Astrocyte of the spinal cord (primary cell): ENCODE measurements around the gene UTS2R.
A peak's percentile ranks its signal among the peaks of the same experiment; 100 is the strongest.

Experiments used
- DNase-seq: peaks from one replicate; pipeline ENCODE4 v3.0.0; 2011; ENCODE audit warnings: low read depth, low spot score
- H3K4me3 ChIP-seq: 2 replicates; pipeline ENCODE4 v1.5.1; 2011; ENCODE audit warnings: low read depth, mild to moderate bottlenecking, low read length, moderate library complexity
- in situ Hi-C: cut with HindIII; loops from 2 replicates; pipeline ENCODE4 v1.10.0; 2017; ENCODE audit warnings: low sequenced_read_pairs
- TF ChIP-seq, protein P1 (sequence below): IDR thresholded peaks from 2 replicates; pipeline ENCODE4 v1.5.1; 2012; ENCODE audit warnings: low read depth, mild to moderate bottlenecking, low read length, inconsistent platforms

UTS2R gene

DNA sequence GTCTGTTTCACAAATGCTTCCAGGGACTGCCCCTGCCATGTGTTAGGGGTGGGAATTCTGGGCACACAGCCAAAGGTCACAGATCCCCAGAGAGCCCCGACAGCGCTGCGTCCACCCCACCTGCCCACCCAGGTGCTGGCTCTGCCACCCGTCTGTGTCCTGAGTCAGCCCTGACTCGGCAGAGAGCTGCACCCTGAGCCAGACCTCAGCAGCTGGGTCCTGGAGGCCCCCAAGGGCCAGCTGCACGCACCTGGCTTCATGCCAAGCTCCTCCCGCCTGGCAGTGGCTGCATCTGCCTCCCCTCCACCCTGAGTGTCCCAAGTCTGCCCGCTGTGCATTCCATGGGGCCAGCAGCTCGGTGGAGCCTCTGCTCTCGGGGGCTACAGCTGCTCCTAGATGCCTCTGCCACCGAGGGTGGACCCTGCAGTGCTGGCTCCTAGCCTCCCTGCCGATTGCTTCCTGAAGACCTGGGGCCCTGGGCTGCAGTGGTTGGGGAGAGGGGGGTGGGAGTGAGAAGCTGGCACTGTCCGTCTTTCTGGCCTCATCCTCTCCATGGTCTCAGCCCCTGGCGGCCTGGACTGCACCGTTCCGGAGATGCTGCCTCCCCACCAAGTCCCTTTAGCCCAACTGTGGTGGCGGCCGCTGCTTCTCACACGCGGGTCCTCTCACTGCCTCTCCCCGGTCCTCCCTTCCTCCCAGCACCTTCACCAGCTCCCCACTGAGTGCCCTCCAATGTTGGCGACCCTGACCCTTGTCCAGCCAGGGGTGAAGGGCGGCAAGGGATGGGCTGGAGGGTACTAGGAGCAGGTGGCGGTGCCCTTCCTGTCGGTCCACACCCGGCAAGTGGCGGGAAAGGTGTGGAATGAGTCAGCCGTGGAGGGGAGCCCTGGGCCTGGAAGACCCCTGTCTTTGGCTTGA is 41.0 kb upstream of the UTS2R start:
- TF ChIP-seq, protein P1, sequence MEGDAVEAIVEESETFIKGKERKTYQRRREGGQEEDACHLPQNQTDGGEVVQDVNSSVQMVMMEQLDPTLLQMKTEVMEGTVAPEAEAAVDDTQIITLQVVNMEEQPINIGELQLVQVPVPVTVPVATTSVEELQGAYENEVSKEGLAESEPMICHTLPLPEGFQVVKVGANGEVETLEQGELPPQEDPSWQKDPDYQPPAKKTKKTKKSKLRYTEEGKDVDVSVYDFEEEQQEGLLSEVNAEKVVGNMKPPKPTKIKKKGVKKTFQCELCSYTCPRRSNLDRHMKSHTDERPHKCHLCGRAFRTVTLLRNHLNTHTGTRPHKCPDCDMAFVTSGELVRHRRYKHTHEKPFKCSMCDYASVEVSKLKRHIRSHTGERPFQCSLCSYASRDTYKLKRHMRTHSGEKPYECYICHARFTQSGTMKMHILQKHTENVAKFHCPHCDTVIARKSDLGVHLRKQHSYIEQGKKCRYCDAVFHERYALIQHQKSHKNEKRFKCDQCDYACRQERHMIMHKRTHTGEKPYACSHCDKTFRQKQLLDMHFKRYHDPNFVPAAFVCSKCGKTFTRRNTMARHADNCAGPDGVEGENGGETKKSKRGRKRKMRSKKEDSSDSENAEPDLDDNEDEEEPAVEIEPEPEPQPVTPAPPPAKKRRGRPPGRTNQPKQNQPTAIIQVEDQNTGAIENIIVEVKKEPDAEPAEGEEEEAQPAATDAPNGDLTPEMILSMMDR: no peak
- peak; percentile 33 for DNase-seq
- no peak overlapping the region for H3K4me3 ChIP-seq
- in situ Hi-C loops: no loop called here

DNA sequence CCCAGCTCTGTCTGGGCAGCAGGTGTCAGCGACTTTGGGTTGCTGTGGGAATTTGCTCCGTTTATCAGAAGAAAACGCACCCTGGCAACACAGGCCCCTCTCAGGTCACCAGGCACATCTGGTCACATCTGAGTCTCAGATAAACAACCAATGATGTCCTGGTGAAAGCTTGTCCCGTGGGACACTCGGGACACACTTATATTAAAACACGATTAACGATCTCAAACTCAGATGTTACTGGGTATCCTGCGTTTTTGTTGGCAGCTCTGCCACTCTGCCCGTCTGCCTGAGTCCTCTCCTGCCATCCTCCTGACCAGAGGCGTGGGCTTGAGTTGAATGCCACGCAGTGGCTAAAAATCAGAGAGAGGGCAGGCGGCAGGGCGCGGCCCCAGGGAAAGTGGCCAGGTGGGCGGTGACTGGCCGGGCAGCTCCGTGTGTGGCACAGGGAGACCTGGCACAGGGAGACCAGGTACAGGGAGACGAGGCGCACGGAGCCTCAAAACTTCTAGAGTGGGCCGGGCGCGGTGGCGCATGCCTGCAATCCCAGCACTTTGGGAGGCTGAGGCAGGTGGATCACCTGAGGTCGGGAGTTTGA is 40.1 kb upstream of the UTS2R start:
- no peak overlapping the region for H3K4me3 ChIP-seq
- no peak for DNase-seq
- in situ Hi-C loops: no loop called here
- TF ChIP-seq, protein P1: no peak

DNA sequence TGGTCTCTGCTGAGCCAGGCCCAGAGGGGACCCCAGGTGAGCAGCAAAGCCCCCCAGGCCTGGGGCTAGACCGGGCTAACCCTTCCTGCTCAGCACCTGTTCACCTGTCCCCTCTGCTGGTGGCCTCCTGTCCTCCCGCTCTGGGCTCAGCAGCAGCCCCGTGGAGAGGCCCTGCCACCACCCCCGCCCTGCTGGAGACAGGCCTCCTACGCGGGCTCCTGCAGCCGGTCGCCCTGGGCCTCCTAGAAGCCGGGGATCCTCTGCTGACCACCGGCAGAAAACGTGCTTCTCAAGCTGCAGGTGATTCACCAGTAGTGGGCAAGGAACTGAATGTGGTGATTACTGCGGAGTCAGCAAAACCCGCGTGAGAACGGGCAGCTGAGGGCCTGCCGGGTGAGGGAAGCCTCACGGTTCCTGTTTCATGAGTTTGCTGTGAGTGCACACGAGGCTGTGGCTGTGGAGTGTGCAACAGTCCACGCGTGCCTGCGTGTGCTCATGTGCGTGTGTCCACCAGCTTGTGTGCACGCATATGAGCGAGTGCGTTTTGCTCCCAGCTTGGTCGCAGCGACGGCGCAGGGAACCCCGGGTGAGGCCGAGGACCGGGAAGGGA is 38.8 kb upstream of the UTS2R start:
- H3K4me3 ChIP-seq: peak overlapping the region; percentile 50
- in situ Hi-C loops: no loop called here
- TF ChIP-seq, protein P1: no peak
- peak; percentile 45 for DNase-seq

DNA sequence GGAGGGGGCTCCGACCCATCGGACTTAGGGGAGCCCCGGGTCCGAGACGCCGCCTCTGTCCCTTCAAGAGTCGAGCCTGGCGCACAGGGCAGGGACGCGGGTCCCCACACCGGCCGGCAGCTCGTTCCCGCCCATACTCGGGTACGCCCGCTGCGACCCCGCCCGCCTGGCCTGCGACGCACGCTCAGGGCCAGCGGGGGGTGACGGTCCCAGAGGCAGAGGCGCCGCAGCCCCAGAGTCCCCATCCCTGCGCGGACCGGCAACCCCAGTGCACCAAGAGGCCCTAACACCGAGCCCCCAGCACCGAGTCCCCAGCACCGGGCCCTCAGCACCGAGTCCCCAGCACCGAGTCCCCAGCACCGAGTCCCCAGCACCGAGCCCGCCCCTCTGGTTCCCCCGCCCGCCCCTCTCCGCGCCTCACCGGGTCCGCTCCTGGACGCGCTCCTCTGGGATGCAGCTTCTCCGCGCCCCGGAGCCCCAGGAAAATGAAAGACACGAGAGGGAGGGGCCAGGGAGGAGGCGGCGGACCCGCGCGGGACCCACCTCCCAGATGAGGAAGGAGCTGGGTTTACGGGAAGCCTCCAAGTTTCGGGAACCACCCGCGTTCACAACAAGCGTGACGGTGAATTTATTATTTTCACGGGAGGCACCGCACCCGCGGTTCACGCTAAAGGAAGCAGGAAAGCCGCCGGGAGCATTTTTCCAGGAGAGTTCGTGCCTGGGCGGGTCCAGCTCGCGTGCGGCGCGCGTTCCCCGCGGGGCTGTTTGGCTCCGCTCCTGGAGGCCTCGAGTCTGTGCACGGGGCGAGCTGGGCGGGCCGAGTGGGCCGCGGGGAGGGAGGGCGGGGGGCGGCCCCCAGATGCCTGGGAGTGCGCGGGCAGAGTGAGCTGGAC is 38.0 kb upstream of the UTS2R start, which contains the start of gene SECTM1:
SECTM1 (minus strand) TSS at position 488 of the 893 bp plus-strand sequence. CDS start 6,526 bp downstream, outside the sequence.
- H3K4me3 ChIP-seq: peak within 1 kb of the TSS; percentile 50
- in situ Hi-C loops: no loop called here
- no peak for DNase-seq
- TF ChIP-seq, protein P1: no peak

DNA sequence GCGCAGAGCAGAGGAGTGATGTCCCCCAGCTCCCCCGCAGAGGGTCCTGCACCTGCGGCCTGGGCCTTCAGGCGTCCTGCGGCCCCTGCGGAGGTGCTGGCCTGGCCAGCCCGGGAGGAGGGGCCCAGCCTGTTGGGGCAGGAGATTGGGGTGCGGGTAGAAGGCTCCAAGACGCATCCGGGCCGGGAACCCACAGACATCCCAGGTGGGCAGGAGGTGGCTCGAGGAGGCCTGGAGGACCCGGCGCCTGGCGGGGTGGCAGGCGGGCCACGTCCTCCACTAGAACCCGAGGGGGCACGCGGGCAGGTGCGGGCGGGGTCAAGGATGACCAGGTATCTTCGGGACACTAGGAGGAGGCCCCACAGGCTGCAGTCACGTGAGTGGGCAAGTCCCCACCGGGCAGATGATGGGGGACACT is 37.4 kb upstream of the UTS2R start:
- no peak for DNase-seq
- TF ChIP-seq, protein P1: no peak
- in situ Hi-C loops: no loop called here
- H3K4me3 ChIP-seq: no peak overlapping the region
